ENCODE measurements around the gene USH1C. TPM values are rescaled to one million over a fixed set of nuclear protein-coding genes. Genes with fewer than 3 reads are reported as not detected.

The USH1C gene
- total RNA-seq, 4 donors from 2014 or later = not detected

GRCh38 chr11:17502630-17503029 is 41.6 kb downstream of the USH1C start:
- intact Hi-C loops (cut with DNase I) = loop anchor here (5.0 kb wide), 1 partner anchor 270 kb away; no protein-coding TSS in a partner anchor
- TF ChIP-seq CTCF (IDR thresholded peaks at IDR 0.05) (no peak), EP300 (IDR thresholded peaks at IDR 0.05) (no peak), POLR2AphosphoS5 (IDR thresholded peaks at IDR 0.05) (no peak), POLR2A (IDR thresholded peaks at IDR 0.05; ENCODE audit: low read depth) (no peak)
- Histone ChIP-seq H3K9me3 (no peaks in the 10 kb centered on the region), H3K4me3 (no peak overlapping the region), H3K4me1 (peaks cover 0 to 4% (median 1%) of the 10 kb centered on the region in 4 donors), H3K27ac (replicated peaks in 1 of 4) (no peak overlapping the region), H3K36me3 (no peaks in the 10 kb centered on the region), H3K27me3 (peaks cover 0 to 9% (median 0%) of the 10 kb centered on the region in 4 donors)
- DNase-seq (ENCODE audit: extremely low spot score) = no peak
- WGBS = 83% methylated on average over 1 of the region's 4 CpGs

DNA sequence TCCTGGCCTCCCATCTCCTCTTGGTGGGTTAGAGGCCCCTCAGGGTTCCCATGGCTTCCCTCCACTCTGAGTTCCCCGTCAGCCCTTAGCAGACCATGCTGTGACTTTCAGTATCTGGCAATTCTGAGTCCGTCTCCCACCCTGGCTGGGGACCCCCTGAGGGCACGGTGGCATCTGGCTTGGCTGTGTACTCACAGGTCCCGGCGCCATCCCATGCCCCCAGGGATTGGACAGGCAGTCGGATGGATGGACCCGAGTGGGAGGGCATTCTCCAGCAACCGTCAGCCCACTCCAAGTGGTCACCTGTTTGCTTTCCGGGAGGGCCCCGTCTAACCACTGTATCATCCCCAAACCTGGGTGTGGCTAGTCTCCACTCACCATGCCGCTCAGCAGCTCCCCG is 43.5 kb downstream of the USH1C start:
- WGBS = 92% methylated on average over 4 of the region's 12 CpGs
- no peak for TF ChIP-seq EP300 (IDR thresholded peaks at IDR 0.05)
- no peak for TF ChIP-seq POLR2A (IDR thresholded peaks at IDR 0.05; ENCODE audit: low read depth)
- TF ChIP-seq CTCF (IDR thresholded peaks at IDR 0.05) = no peak
- TF ChIP-seq POLR2AphosphoS5 (IDR thresholded peaks at IDR 0.05) = no peak
- Histone ChIP-seq H3K4me1 (peaks cover 0 to 4% (median 0%) of the 10 kb centered on the region in 4 donors), H3K9me3 (no peaks in the 10 kb centered on the region), H3K27ac (replicated peaks in 1 of 4) (no peak overlapping the region), H3K36me3 (no peaks in the 10 kb centered on the region), H3K4me3 (no peak overlapping the region), H3K27me3 (peaks cover 0 to 9% (median 0%) of the 10 kb centered on the region in 4 donors)
- DNase-seq (ENCODE audit: extremely low spot score) = no peak
- intact Hi-C loops (cut with DNase I) = loop anchor here (5.0 kb wide), 1 partner anchor 268 kb away; no protein-coding TSS in a partner anchor

DNA sequence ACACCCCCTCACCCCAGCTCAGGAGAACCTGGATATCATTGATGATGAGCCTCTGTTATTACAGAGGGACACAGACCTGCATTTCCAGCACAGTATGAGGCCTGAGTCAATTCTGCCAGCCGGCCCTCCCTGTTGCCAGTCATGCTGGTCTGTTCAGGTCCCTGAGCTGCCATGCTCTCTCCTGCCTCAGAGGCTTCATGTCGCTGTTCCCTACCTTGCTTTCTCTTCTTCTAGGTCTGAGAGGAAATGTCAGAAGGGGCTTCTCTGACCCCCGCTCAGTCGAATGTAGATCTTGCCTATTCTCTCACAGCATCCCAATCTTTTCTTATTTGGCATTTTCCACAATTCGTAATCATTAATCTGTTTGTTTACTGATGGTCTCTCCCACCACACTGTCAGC is 45.7 kb downstream of the USH1C start:
- no peak overlapping the region for H3K27ac ChIP-seq (replicated peaks in 1 of 4)
- no peaks in the 10 kb centered on the region for H3K36me3 ChIP-seq
- H3K27me3 ChIP-seq = peaks cover 0 to 9% (median 0%) of the 10 kb centered on the region in 4 donors
- H3K4me3 ChIP-seq = no peak overlapping the region
- no peaks in the 10 kb centered on the region for H3K9me3 ChIP-seq
- 80% methylated on average over 5 of the region's 5 CpGs for WGBS
- DNase-seq (ENCODE audit: extremely low spot score) = no peak
- no peaks in the 10 kb centered on the region for H3K4me1 ChIP-seq
- intact Hi-C loops (cut with DNase I) = no loop called here
- no peak for TF ChIP-seq POLR2AphosphoS5 (IDR thresholded peaks at IDR 0.05)
- no peak for TF ChIP-seq POLR2A (IDR thresholded peaks at IDR 0.05; ENCODE audit: low read depth)
- TF ChIP-seq EP300 (IDR thresholded peaks at IDR 0.05) = no peak
- TF ChIP-seq CTCF (IDR thresholded peaks at IDR 0.05) = no peak

DNA sequence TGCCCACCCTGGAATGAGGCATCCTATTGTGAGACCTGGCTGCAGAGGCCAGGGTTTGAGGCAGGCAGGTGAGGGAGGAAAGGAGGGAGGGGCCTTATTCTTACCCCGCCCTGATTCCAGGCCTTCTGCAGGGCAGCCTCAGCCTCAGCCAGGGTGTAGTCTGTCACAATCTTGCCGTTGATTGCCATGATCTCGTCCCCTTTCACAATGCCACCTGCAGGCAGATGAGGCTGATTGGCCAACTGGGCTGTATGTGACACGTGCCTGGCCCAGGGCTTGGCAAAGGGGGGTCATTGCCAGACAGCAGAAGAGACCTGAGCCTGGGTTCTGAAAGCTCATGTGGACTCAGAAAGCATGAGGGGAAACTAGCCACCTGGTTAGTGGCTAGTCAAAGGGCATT is 46.2 kb downstream of the USH1C start:
- no peak for TF ChIP-seq CTCF (IDR thresholded peaks at IDR 0.05)
- no peak for TF ChIP-seq POLR2A (IDR thresholded peaks at IDR 0.05; ENCODE audit: low read depth)
- no peak for TF ChIP-seq POLR2AphosphoS5 (IDR thresholded peaks at IDR 0.05)
- no peak for TF ChIP-seq EP300 (IDR thresholded peaks at IDR 0.05)
- DNase-seq (ENCODE audit: extremely low spot score) = no peak
- intact Hi-C loops (cut with DNase I) = no loop called here
- no peak overlapping the region for H3K27ac ChIP-seq (replicated peaks in 1 of 4)
- H3K9me3 ChIP-seq = no peaks in the 10 kb centered on the region
- no peak overlapping the region for H3K4me3 ChIP-seq
- WGBS = 63% methylated on average over 3 of the region's 4 CpGs
- peaks cover 0 to 11% (median 0%) of the 10 kb centered on the region in 4 donors for H3K27me3 ChIP-seq
- H3K36me3 ChIP-seq = no peaks in the 10 kb centered on the region
- H3K4me1 ChIP-seq = no peaks in the 10 kb centered on the region

- peaks cover 0 to 26% (median 0%) of the 10 kb centered on the region in 4 donors for H3K27me3 ChIP-seq
- TF ChIP-seq POLR2A (IDR thresholded peaks at IDR 0.05; ENCODE audit: low read depth) (no peak), CTCF (IDR thresholded peaks at IDR 0.05) (no peak), EP300 (IDR thresholded peaks at IDR 0.05) (no peak), POLR2AphosphoS5 (IDR thresholded peaks at IDR 0.05) (no peak)
- WGBS = 31% methylated on average over 4 of the region's 7 CpGs
- intact Hi-C loops (cut with DNase I) = no loop called here
- no peaks in the 10 kb centered on the region for H3K36me3 ChIP-seq
- H3K9me3 ChIP-seq = no peaks in the 10 kb centered on the region
- H3K27ac ChIP-seq (replicated peaks in 1 of 4) = no peak overlapping the region
- no peak overlapping the region for H3K4me3 ChIP-seq
- no peak for DNase-seq (ENCODE audit: extremely low spot score)
- no peaks in the 10 kb centered on the region for H3K4me1 ChIP-seq
These were observed 47.8 kb downstream of the USH1C start for GRCh38 chr11:17496406-17496805.
